GM21423 (cell line): ENCODE data around the gene AKAP13.
"Not testable (repeated sequence)": the region's sequence is repeated elsewhere in the genome, so short reads cannot be mapped to it uniquely, and the experiment has no call there.

Experiments
- ATAC-seq: cut with Tn5 transposase; IDR thresholded peaks from one replicate; pipeline ENCODE4 v1.9.1; 2021; ENCODE audit warnings: mild to moderate bottlenecking, moderate library complexity; ENCODE audit not compliant: unreplicated experiment

Gene AKAP13

GRCh38 chr15:85474700-85475316 lies 94.4 kb downstream of the AKAP13 start:
- peak; percentile 54 for ATAC-seq

GRCh38 chr15:85475317-85475701 lies 94.9 kb downstream of the AKAP13 start:
- peak; percentile 82 for ATAC-seq

GRCh38 chr15:85475711-85476110 lies 95.3 kb downstream of the AKAP13 start:
- ATAC-seq: peak; percentile 3

DNA sequence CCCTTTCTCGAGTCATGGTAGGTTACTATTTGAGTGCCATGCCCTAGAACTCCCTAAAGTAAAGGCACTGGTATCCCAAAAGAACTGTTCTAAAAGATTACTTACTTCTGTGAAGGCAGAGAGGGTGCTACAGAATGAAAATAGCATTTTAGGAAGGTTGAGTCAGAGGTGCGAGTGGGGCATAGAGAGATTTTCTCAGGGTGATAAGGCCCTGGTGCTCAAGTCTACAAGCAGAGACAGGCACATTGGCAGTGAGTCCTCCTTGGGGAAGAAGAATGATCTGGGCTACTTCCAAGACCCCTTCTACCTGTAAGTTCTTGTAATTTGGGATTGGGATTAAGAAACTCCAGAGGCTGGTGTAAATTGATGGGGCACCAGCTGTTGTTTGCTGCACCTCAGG lies 96.7 kb downstream of the AKAP13 start:
- no peak for ATAC-seq

- no peak for ATAC-seq
These were observed 97.3 kb downstream of the AKAP13 start for GRCh38 chr15:85477730-85478129.

- ATAC-seq: no peak
These were observed 98.8 kb downstream of the AKAP13 start for GRCh38 chr15:85479071-85479647.

DNA sequence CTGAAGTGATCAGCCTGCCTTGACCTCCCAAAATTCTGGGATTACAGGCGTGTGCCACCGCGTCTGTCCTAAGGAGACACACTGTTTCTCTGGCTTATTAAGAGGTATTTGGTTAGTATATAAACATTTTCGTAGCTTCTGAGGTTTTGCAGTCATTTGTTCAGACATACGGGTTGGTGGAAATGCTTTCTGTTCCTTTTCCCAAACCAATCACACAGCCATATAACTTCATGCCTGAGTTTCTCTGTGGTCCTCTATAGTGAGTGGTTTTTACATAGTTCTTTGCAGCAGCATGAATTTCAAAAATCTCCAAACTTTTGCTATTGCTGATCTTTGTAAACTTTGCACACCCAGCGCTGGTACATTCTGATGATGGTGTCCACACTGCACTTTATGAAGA lies 100.5 kb downstream of the AKAP13 start:
- ATAC-seq: no peak

DNA sequence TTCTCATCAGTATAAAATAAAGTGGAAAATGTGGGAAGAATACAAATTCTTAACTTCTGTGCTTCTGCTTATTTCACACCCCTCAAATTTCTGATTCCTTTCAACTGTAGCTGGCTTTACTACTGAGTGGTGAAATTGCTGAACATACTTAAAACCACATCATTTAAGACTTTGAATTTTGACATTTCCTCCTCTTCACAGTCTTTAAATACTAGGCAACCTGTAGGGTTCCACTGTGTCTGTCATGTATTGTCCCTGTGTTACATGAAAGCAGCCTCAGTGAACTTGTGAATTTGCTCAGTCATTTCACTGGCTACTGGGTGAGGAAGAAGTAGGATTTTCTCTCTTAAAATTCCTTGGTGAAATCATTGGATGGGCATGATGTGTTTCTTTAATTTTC lies 101.1 kb downstream of the AKAP13 start:
- not testable (repeated sequence) for ATAC-seq

- peak; percentile 50 for ATAC-seq
These were observed 102.5 kb downstream of the AKAP13 start for GRCh38 chr15:85482894-85483293.

- ATAC-seq: not testable (repeated sequence)
These were observed 103.6 kb downstream of the AKAP13 start for GRCh38 chr15:85483955-85484354.

GRCh38 chr15:85484923-85485322 lies 104.5 kb downstream of the AKAP13 start:
- not testable (repeated sequence) for ATAC-seq

DNA sequence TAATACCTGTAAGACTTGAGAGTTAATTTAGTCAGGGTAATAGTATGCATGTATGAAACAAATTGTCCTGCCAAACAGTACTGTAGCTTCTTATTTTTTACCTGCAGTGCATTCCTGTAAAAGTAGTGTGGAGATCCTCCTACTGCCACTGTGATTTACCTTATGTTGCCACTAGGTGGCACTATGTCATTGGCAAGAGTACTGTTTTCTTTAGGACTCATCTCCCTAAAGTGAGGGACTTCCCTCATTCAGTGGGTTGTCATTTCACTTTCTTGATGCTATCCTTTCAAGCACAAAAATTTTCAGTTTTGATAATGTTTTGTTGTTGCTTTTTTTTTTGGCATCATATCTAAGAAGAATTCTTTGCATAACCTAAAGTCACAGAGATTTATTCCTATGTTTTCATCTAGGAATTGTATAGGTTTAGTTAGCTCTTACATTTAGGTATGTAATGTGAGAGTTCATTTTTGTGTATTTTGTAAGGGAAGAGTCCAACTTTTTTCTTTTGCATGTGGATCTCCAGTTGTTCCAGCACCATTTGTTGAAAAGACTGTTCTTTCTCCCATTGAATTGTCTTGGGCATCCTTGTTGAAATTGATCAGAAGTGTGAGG lies 105.7 kb downstream of the AKAP13 start:
- peak; percentile 41 for ATAC-seq

DNA sequence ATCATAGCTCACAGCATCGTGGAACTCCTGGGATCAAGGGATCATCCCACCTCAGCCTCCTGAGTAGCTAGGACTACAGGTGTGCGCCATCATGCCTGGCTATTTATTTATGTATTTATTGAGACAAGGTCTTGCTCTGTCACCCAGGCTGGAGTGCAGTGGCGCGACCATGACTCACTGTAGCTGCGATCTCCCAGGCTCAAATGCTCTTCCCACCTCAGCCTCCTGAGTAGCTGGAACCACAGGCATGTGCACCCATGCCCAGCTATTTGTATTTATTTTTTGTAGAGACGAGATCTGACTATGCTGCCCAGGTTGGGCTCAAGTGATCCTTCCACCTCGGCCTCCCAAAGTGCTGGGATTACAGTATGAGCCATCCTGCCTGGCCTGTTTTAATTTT lies 107.4 kb downstream of the AKAP13 start:
- ATAC-seq: not testable (repeated sequence)

- ATAC-seq: peak; percentile 39
These were observed 108.6 kb downstream of the AKAP13 start for GRCh38 chr15:85488997-85489396.

DNA sequence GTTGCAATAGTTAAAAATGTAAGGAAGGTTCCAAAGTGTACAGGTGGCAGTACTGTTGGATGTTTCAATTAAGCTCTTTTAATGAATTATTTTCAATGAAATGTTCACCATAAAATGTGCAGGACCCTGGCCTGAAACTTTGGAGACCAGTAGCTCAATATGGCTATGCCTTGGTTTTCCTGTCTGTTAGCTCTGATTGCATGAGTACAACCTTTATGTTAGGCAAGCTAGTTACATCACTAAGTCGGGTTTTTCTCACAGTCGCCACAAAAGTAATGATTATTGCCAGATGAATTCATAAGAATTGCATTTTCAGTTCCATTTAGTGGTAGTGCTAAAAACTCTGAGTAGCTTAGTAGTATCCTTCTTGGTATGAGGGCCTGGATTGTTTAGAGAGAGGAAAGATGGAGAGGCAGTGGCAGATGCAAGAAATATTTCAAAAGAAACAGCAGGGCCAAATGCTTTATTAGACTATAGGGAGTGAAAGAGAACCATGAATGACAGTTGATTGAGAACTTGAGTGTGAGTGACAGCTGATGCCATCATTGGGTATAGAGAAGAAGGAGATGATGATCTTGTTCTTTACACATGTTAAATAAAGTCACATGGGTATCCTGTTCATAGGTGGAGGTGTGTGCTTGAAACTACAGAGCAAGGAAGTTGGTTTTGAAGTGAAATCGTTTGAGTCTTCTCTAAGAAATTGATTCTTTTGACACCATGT lies 109.5 kb downstream of the AKAP13 start:
- peak; percentile 50 for ATAC-seq

GRCh38 chr15:85490856-85491255 lies 110.5 kb downstream of the AKAP13 start:
- no peak for ATAC-seq

- no peak for ATAC-seq
These were observed 111.3 kb downstream of the AKAP13 start for GRCh38 chr15:85491691-85492090.

DNA sequence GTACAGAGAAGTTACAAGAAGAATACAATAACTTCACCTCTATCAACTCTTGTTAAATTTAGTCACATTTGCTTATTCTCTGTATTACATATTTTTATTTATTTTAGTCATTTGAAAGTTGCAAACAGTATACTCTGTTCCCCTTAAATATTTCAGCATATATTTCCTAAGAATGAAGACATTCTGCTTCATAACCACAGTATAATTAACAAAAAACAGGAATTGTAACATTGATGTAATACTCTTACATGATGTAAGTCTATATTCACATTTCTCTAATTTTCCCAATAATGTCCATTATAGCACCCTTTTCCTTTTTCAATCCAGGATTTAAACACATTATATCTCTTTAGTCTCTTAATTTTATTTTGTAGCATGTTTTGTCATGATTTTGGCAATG lies 112.0 kb downstream of the AKAP13 start:
- ATAC-seq: no peak

GRCh38 chr15:85493260-85493659 lies 112.9 kb downstream of the AKAP13 start:
- ATAC-seq: no peak

GRCh38 chr15:85494048-85494777 lies 113.8 kb downstream of the AKAP13 start:
- ATAC-seq: peak; percentile 39

DNA sequence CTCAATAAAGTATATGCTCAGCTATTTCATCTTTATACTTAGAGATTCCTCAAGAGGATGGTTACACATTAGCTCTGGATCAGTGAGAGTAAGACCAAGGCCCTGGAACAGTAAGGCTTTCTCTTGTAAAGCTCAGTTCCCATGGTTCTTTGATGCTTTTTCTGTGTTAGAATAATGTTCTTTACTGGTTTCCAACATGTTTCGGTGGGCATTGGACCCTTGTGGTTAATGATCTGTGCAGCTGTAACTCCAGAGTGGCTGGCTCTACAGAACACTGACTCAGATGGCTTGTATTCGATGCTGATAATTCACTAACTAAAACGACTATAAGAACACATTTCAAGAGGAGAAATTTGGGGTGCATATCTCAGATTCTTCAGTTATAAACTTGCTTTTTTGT lies 114.7 kb downstream of the AKAP13 start:
- no peak for ATAC-seq
